ENCODE measurements around the gene TLR10.
"Not testable (repeated sequence)": the region's sequence is repeated elsewhere in the genome, so short reads cannot be mapped to it uniquely, and the experiment has no call there.

TLR10 gene

DNA sequence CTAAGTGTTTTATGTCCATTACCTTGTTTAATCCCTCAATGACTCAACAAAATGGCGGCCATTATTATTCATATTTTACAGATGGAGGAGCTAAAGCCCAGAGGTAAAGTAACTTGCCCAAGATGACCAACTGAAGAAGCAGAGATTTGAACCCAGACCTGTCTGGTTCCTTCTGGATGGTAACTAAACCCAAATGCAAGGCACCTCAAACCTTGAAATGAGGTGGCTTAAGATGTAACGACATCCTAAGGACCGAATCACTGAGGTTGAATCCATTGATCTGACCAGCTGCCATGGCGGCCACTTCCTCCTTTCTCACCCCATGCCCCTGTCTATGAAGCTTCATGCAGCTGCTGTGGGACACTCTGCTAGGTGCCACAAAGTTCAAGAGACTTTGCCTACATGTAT is 932 bp downstream of the TLR10 start:
- Histone ChIP-seq H3K4me3 (ENCODE audit: extremely low read depth, insufficient read depth, low read length, poor library complexity, severe bottlenecking) (no peak overlapping the region), H3K36me3 (ENCODE audit: control insufficient read depth, insufficient read depth, low read length) (no peaks in the 10 kb centered on the region), H3K27ac (ENCODE audit: low read depth, low read length, severe bottlenecking) (no peak overlapping the region), H3K4me1 (ENCODE audit: control insufficient read depth, insufficient read depth, low read length, poor library complexity, severe bottlenecking) (no peaks in the 10 kb centered on the region), H3K9me3 (ENCODE audit: control insufficient read depth, low read length) (no peaks in the 10 kb centered on the region)
- 93 to 100% methylated on average over 1 to 3 of the region's 4 CpGs for WGBS, 2 experiments (ENCODE audit: insufficient coverage in 2 of 2)

DNA sequence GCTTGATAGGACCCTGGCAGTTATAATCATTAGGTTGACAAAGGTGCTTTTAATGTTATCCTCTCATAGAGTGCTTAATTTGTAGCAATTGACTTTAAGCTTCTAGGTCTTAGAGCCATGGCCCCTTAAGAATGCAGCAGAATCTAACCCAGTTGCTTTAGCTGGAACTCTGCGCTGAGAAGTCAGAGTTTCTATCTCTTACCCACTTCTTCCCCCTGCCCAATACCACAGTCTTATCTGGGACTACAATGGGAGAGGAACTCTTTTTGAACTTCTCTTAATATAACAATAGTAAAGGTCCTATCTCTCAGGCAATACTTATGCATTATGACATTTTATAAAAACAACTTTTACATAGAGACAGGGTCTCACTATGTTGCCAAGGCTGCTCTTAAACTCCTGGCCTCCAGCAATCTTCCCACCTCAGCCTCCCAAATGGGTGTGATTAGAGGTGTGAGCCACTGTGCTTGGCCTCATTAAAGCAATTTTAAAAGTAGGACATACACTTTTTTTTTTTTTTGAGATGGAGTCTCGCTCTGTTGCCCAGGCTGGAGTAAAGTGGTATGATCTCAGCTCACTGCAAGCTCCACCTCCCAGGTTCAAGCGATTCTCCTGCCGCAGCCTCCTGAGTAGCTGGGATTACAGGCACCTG is 1.8 kb downstream of the TLR10 start:
- no peaks in the 10 kb centered on the region for H3K36me3 ChIP-seq (ENCODE audit: control insufficient read depth, insufficient read depth, low read length)
- no peak overlapping the region for H3K4me3 ChIP-seq (ENCODE audit: extremely low read depth, insufficient read depth, low read length, poor library complexity, severe bottlenecking)
- H3K27ac ChIP-seq (ENCODE audit: low read depth, low read length, severe bottlenecking): no peak overlapping the region
- no peaks in the 10 kb centered on the region for H3K4me1 ChIP-seq (ENCODE audit: control insufficient read depth, insufficient read depth, low read length, poor library complexity, severe bottlenecking)
- H3K9me3 ChIP-seq (ENCODE audit: control insufficient read depth, low read length): no peaks in the 10 kb centered on the region
- 80% methylated on average over 1 of the region's 4 CpGs; no CpG with 5 or more reads in 1 of the 2 experiments for WGBS, 2 experiments (ENCODE audit: insufficient coverage in 2 of 2)

DNA sequence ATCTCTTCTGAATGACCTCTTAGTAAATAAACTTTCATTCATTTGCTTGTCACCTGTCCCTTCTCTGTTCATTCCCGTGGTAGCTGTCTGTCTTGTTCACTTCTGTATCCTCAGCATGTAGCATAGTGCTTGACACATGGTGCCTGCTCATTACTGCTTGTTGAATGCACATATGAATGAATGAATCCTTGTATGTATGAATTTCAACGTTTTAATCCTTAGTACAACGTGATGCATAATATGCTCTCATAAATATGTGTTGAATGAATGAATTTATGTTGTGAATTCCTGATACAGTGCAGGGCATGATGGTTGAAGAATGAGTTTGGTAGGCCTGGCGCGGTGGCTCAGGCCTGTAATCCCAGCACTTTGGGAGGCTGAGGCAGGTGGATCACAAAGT is 3.0 kb downstream of the TLR10 start:
- Histone ChIP-seq H3K4me1 (ENCODE audit: control insufficient read depth, insufficient read depth, low read length, poor library complexity, severe bottlenecking) (no peaks in the 10 kb centered on the region), H3K36me3 (ENCODE audit: control insufficient read depth, insufficient read depth, low read length) (no peaks in the 10 kb centered on the region)
- 89% methylated on average over 4 to 5 of the region's 5 CpGs for WGBS, 2 experiments (ENCODE audit: insufficient coverage in 2 of 2)

DNA sequence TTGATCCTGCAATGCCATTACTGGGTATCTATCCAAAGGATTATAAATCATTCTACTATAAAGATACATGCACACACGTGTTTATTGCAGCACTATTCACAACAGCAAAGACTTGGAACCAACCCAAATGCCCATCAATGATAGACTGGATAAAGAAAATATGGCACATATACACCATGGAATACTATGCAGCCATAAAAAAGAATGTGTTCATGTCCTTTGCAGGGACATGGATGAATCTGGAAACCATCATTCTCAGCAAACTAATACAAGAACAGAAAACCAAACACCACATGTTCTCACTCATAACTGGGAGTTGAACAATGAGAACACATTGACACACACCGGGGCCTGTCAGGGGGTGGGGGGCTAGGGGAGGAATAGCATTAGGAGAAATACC is 4.9 kb downstream of the TLR10 start:
- H3K4me1 ChIP-seq (ENCODE audit: control insufficient read depth, insufficient read depth, low read length, poor library complexity, severe bottlenecking); H3K36me3 ChIP-seq (ENCODE audit: control insufficient read depth, insufficient read depth, low read length); H3K27ac ChIP-seq (ENCODE audit: low read depth, low read length, severe bottlenecking); H3K4me3 ChIP-seq (ENCODE audit: extremely low read depth, insufficient read depth, low read length, poor library complexity, severe bottlenecking); H3K9me3 ChIP-seq (ENCODE audit: control insufficient read depth, low read length): not testable (repeated sequence)
- WGBS, 2 experiments (ENCODE audit: insufficient coverage in 2 of 2): no CpG with 5 or more reads among the region's 2 CpGs

More for the DNA sequence above, 3.0 kb downstream of the TLR10 start:
- H3K4me3 ChIP-seq (ENCODE audit: extremely low read depth, insufficient read depth, low read length, poor library complexity, severe bottlenecking): no peak overlapping the region
- no peaks in the 10 kb centered on the region for H3K9me3 ChIP-seq (ENCODE audit: control insufficient read depth, low read length)
- no peak overlapping the region for H3K27ac ChIP-seq (ENCODE audit: low read depth, low read length, severe bottlenecking)

DNA sequence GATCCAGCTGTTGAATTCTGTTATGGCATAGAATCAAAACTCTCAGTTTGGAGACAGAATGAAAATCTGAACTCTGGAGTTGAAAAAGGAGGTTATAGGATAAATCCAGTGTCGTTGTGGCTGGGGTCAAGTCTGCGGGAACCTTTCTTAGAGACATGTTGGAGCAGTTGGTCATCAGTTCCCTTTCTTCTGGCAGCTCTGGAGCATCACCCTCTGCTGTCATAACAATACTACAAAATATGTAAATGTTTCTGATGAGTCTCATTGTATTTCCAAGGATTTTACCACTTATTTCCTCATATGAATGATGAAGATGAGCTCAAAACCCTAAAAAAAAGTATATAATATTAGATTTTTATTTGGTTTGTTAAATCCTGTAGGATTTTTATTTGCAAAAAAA is 7.5 kb downstream of the TLR10 start:
- H3K36me3 ChIP-seq (ENCODE audit: control insufficient read depth, insufficient read depth, low read length): no peaks in the 10 kb centered on the region
- no peaks in the 10 kb centered on the region for H3K4me1 ChIP-seq (ENCODE audit: control insufficient read depth, insufficient read depth, low read length, poor library complexity, severe bottlenecking)
- no CpG with 5 or more reads among the region's 2 CpGs for WGBS, 2 experiments (ENCODE audit: insufficient coverage in 2 of 2)
- no peak overlapping the region for H3K27ac ChIP-seq (ENCODE audit: low read depth, low read length, severe bottlenecking)
- no peaks in the 10 kb centered on the region for H3K9me3 ChIP-seq (ENCODE audit: control insufficient read depth, low read length)
- no peak overlapping the region for H3K4me3 ChIP-seq (ENCODE audit: extremely low read depth, insufficient read depth, low read length, poor library complexity, severe bottlenecking)

DNA sequence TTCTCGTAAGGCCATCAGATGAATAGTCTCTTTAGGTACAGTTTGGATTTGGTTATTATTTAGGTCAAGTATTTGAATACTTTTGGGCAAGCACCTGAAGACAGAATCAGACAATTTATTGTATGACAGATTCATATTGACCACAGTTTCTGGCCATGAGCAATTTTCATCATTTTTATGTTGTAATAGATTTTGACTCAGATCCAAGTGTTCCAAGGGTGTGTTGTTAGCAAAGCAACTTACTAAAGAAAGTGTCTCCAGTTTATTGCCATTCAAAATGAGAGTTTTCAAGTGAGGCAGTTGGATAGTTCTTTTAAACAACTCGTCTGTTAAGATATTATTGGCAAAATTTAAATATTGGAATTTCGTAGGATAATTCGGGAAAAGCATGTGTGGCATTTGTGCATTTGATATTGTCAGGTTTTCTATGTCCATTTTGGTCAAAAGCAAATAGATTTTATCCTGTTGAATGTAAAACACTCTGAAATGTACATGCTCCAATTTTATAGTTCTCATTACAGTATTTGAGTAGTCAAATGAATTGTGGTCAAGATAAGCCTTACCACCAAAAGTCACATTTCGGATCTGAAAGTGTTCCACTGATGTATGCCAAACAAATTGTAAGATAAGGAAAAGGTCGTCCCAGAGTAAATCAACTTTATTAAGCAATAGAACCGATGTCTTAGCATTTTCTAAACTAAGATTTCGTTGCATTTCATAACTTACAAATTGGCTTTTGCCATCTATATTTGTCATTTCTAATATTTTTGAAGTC is 8.4 kb downstream of the TLR10 start:
- no peaks in the 10 kb centered on the region for H3K4me1 ChIP-seq (ENCODE audit: control insufficient read depth, insufficient read depth, low read length, poor library complexity, severe bottlenecking)
- H3K4me3 ChIP-seq (ENCODE audit: extremely low read depth, insufficient read depth, low read length, poor library complexity, severe bottlenecking): no peak overlapping the region
- H3K9me3 ChIP-seq (ENCODE audit: control insufficient read depth, low read length): no peaks in the 10 kb centered on the region
- no peaks in the 10 kb centered on the region for H3K36me3 ChIP-seq (ENCODE audit: control insufficient read depth, insufficient read depth, low read length)
- H3K27ac ChIP-seq (ENCODE audit: low read depth, low read length, severe bottlenecking): no peak overlapping the region
- 88 to 93% methylated on average over 5 to 6 of the region's 8 CpGs for whole genome bisulfite sequencing, 2 experiments (ENCODE audit: insufficient coverage in 2 of 2)

DNA sequence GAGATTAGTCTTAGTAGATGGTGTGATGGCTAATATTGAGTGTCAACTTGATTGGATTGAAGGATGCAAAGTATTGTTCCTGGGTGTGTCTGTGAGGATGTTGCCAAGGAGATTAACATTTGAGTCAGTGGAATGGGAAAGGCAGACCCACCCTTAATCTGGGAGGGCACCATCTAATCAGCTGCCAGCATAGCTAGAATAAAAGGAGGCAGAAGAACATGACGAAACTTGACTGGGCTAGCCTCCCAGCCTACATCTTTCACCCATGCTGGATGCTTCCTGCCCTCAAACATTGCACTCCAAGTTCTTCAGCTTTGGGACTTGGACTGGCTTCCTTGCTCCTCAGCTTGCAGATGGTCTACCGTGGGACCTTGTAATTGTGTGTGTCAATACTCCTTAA is 12.5 kb downstream of the TLR10 start:
- H3K9me3 ChIP-seq (ENCODE audit: control insufficient read depth, low read length); H3K36me3 ChIP-seq (ENCODE audit: control insufficient read depth, insufficient read depth, low read length); H3K27ac ChIP-seq (ENCODE audit: low read depth, low read length, severe bottlenecking); H3K4me3 ChIP-seq (ENCODE audit: extremely low read depth, insufficient read depth, low read length, poor library complexity, severe bottlenecking); H3K4me1 ChIP-seq (ENCODE audit: control insufficient read depth, insufficient read depth, low read length, poor library complexity, severe bottlenecking): not testable (repeated sequence)
- WGBS, 2 experiments (ENCODE audit: insufficient coverage in 2 of 2): 80 to 100% methylated on average over 1 of the region's 2 CpGs

DNA sequence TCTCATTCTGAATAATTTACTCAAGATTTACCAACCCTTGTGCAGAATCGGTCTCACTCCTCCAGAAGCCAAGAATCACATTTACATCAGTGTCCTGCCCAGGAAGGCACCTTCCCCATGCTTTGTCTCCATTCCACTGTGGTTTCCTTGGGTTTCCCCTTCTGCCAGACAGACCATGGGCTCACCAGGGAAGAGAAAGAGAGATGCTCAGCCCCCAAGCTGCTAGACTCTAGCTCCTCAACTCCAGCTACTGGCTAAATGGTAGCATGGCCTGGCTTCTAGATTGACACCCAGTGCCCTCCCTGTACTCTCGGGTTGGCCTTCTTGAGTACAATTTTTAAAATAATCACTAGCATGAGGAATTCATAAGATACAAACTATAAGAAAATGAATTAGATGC is 12.9 kb downstream of the TLR10 start:
- Histone ChIP-seq H3K36me3 (ENCODE audit: control insufficient read depth, insufficient read depth, low read length) (no peaks in the 10 kb centered on the region), H3K4me1 (ENCODE audit: control insufficient read depth, insufficient read depth, low read length, poor library complexity, severe bottlenecking) (no peaks in the 10 kb centered on the region), H3K9me3 (ENCODE audit: control insufficient read depth, low read length) (no peaks in the 10 kb centered on the region), H3K4me3 (ENCODE audit: extremely low read depth, insufficient read depth, low read length, poor library complexity, severe bottlenecking) (no peak overlapping the region), H3K27ac (ENCODE audit: low read depth, low read length, severe bottlenecking) (no peak overlapping the region)
- WGBS, 2 experiments (ENCODE audit: insufficient coverage in 2 of 2): no CpG with 5 or more reads among the region's 2 CpGs

DNA sequence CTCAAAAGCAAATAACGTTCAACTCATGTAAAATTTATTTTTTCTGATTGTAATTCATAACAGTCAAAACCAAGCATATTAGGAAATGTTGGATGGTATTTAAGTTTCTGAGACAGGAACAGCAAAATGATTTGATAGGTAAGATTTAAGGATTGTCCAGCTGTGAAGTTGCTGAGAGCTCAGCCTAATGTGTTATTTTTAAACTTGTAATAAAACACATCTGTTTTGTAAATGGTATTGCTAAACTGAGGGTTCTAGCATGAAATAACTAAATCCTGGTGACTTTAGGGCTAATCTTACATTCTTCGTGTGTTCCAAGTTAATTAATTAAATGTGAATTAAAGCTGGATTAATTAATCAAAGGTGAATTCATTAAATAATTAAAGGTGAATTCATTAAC is 13.3 kb downstream of the TLR10 start:
- peak overlapping the region; percentile 47 for H3K27ac ChIP-seq (ENCODE audit: low read depth, low read length, severe bottlenecking)
- H3K4me1 ChIP-seq (ENCODE audit: control insufficient read depth, insufficient read depth, low read length, poor library complexity, severe bottlenecking): no peaks in the 10 kb centered on the region
- H3K36me3 ChIP-seq (ENCODE audit: control insufficient read depth, insufficient read depth, low read length): no peaks in the 10 kb centered on the region
- WGBS, 2 experiments (ENCODE audit: insufficient coverage in 2 of 2): 100% methylated on average over 1 of the region's 2 CpGs; no CpG with 5 or more reads in 1 of the 2 experiments
- H3K4me3 ChIP-seq (ENCODE audit: extremely low read depth, insufficient read depth, low read length, poor library complexity, severe bottlenecking): no peak overlapping the region
- H3K9me3 ChIP-seq (ENCODE audit: control insufficient read depth, low read length): no peaks in the 10 kb centered on the region

DNA sequence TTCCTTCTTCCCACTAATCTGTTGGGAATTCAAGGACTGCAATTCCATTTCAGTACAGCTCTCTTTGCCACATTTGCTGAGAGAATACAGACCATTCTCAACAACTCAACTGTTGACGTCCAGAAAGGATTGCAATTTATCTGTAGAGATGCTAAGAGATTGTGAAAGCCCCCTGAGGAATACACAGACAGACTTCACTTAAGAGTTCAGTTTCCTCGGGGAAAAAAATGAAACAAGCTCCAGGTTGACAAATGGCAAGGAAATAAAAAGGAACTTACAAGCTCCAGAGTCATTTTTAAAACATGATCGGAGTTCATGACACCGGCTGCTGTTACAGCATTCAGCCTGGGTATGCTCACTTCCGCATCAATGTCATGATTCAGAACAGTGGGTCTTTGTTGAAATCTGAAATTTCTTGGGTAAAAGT is 13.8 kb downstream of the TLR10 start:
- no peaks in the 10 kb centered on the region for H3K36me3 ChIP-seq (ENCODE audit: control insufficient read depth, insufficient read depth, low read length)
- WGBS, 2 experiments (ENCODE audit: insufficient coverage in 2 of 2): 78 to 90% methylated on average over 3 of the region's 5 CpGs
- H3K4me3 ChIP-seq (ENCODE audit: extremely low read depth, insufficient read depth, low read length, poor library complexity, severe bottlenecking): no peak overlapping the region
- H3K4me1 ChIP-seq (ENCODE audit: control insufficient read depth, insufficient read depth, low read length, poor library complexity, severe bottlenecking): no peaks in the 10 kb centered on the region
- H3K9me3 ChIP-seq (ENCODE audit: control insufficient read depth, low read length): no peaks in the 10 kb centered on the region
- H3K27ac ChIP-seq (ENCODE audit: low read depth, low read length, severe bottlenecking): peak overlapping the region; percentile 47

DNA sequence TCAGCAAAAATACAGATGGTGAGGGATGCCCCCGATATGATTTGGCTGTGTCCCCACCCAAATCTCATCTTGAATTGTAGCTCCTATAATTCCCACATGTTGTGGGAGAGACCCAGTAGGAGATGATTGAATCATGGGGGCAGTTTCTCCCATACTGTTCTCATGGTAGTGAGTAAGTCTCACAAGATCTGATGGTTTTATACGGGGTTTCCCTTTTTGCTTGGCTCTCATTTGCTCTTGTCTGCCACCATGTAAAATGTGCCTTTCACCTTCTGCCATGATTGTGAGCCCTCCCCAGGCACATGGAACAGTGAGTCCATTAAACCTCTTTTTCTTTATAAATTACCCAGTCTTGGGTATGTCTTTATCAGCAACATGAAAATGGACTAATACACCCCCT is 15.8 kb downstream of the TLR10 start:
- H3K36me3 ChIP-seq (ENCODE audit: control insufficient read depth, insufficient read depth, low read length); H3K9me3 ChIP-seq (ENCODE audit: control insufficient read depth, low read length); H3K4me1 ChIP-seq (ENCODE audit: control insufficient read depth, insufficient read depth, low read length, poor library complexity, severe bottlenecking); H3K4me3 ChIP-seq (ENCODE audit: extremely low read depth, insufficient read depth, low read length, poor library complexity, severe bottlenecking); H3K27ac ChIP-seq (ENCODE audit: low read depth, low read length, severe bottlenecking): not testable (repeated sequence)
- 80 to 100% methylated on average over 1 of the region's 2 CpGs for WGBS, 2 experiments (ENCODE audit: insufficient coverage in 2 of 2)

Measured in mesodermal cell (in vitro differentiated cells).